Stimulated activated naive CD8-positive, alpha-beta T cell treated with anti-CD3 and anti-CD28 coated beads, Interleukin-15, Interleukin-2, amounts not matched to agents 100 U/mL and 50 U/mL, for 24 hours (primary cell): ENCODE measurements around the gene HCAR1.
"Not testable (repeated sequence)": the region's sequence is repeated elsewhere in the genome, so short reads cannot be mapped to it uniquely, and the experiment has no call there.

Experiments used
- ATAC-seq: fragments of 150-1000 bp; cut with Tn5 transposase; one replicate; pipeline ENCODE4 v1.10.0; 2021
- DNase-seq: peaks from one replicate; pipeline ENCODE4 v3.0.0; 2021

The HCAR1 gene

GRCh38 chr12:122721057-122721545 is 9.5 kb downstream of the HCAR1 start:
- DNase-seq, result no peak

GRCh38 chr12:122716658-122717057 is 14.0 kb downstream of the HCAR1 start, which contains the start of gene HCAR3:
Gene HCAR3 (minus strand): TSS chr12:122716811. CDS start chr12:122716737, 74 bp downstream.
- ATAC-seq, result not testable (repeated sequence)

More at GRCh38 chr12:122721057-122721545, 9.5 kb downstream of the HCAR1 start:
- no peak for ATAC-seq

GRCh38 chr12:122715211-122715610 is 15.4 kb downstream of the HCAR1 start:
- DNase-seq, result not testable (repeated sequence)

More at GRCh38 chr12:122716658-122717057, 14.0 kb downstream of the HCAR1 start, which contains the start of gene HCAR3:
- DNase-seq, result not testable (repeated sequence)

GRCh38 chr12:122713491-122714188 is 17.0 kb downstream of the HCAR1 start:
- ATAC-seq, DNase-seq: not testable (repeated sequence)

More at GRCh38 chr12:122715211-122715610, 15.4 kb downstream of the HCAR1 start:
- ATAC-seq, result not testable (repeated sequence)

GRCh38 chr12:122711266-122711665 is 19.4 kb downstream of the HCAR1 start:
- not testable (repeated sequence) for ATAC-seq, DNase-seq

GRCh38 chr12:122710341-122710740 is 20.3 kb downstream of the HCAR1 start:
- not testable (repeated sequence) for ATAC-seq, DNase-seq

GRCh38 chr12:122709287-122709686 is 21.4 kb downstream of the HCAR1 start:
- DNase-seq, ATAC-seq: not testable (repeated sequence)

- not testable (repeated sequence) for ATAC-seq
These were observed 26.8 kb downstream of the HCAR1 start for GRCh38 chr12:122703841-122704240.

GRCh38 chr12:122702890-122703611 is 27.6 kb downstream of the HCAR1 start, which contains the start of gene HCAR2:
Gene HCAR2 (minus strand): TSS chr12:122703357. CDS start chr12:122703283, 74 bp downstream.
- not testable (repeated sequence) for DNase-seq, ATAC-seq

More at GRCh38 chr12:122703841-122704240, 26.8 kb downstream of the HCAR1 start:
- not testable (repeated sequence) for DNase-seq

- ATAC-seq, result not testable (repeated sequence)
These were observed 29.2 kb downstream of the HCAR1 start for GRCh38 chr12:122701481-122701880.

GRCh38 chr12:122700038-122700710 is 30.5 kb downstream of the HCAR1 start:
- DNase-seq, ATAC-seq: not testable (repeated sequence)

More at GRCh38 chr12:122701481-122701880, 29.2 kb downstream of the HCAR1 start:
- DNase-seq, result not testable (repeated sequence)

GRCh38 chr12:122696922-122697321 is 33.7 kb downstream of the HCAR1 start:
- not testable (repeated sequence) for ATAC-seq, DNase-seq

GRCh38 chr12:122691566-122691965 is 39.1 kb downstream of the HCAR1 start:
- no peak for DNase-seq

GRCh38 chr12:122688291-122688690 is 42.4 kb downstream of the HCAR1 start:
- ATAC-seq (no peak), DNase-seq (no peak)

More at GRCh38 chr12:122691566-122691965, 39.1 kb downstream of the HCAR1 start:
- ATAC-seq, result no peak

GRCh38 chr12:122687086-122687485 is 43.6 kb downstream of the HCAR1 start:
- no peak for DNase-seq

GRCh38 chr12:122686538-122686937 is 44.1 kb downstream of the HCAR1 start:
- DNase-seq, result no peak
- no peak for ATAC-seq

More at GRCh38 chr12:122687086-122687485, 43.6 kb downstream of the HCAR1 start:
- no peak for ATAC-seq

GRCh38 chr12:122684297-122684813 is 46.3 kb downstream of the HCAR1 start:
- DNase-seq, result no peak

GRCh38 chr12:122681814-122682213 is 48.8 kb downstream of the HCAR1 start:
- no peak for ATAC-seq
- DNase-seq, result no peak

More at GRCh38 chr12:122684297-122684813, 46.3 kb downstream of the HCAR1 start:
- ATAC-seq, result no peak

- ATAC-seq, result not testable (repeated sequence)
These were observed 49.7 kb downstream of the HCAR1 start for GRCh38 chr12:122680989-122681388.

GRCh38 chr12:122676781-122677180 is 53.9 kb downstream of the HCAR1 start:
- DNase-seq, result not testable (repeated sequence)

More at GRCh38 chr12:122680989-122681388, 49.7 kb downstream of the HCAR1 start:
- DNase-seq, result not testable (repeated sequence)

More at GRCh38 chr12:122676781-122677180, 53.9 kb downstream of the HCAR1 start:
- not testable (repeated sequence) for ATAC-seq
